ENCODE results near the gene PCDHA6.
"Not testable (repeated sequence)": the region's sequence is repeated elsewhere in the genome, so short reads cannot be mapped to it uniquely, and the experiment has no call there.

PCDHA6 gene

DNA sequence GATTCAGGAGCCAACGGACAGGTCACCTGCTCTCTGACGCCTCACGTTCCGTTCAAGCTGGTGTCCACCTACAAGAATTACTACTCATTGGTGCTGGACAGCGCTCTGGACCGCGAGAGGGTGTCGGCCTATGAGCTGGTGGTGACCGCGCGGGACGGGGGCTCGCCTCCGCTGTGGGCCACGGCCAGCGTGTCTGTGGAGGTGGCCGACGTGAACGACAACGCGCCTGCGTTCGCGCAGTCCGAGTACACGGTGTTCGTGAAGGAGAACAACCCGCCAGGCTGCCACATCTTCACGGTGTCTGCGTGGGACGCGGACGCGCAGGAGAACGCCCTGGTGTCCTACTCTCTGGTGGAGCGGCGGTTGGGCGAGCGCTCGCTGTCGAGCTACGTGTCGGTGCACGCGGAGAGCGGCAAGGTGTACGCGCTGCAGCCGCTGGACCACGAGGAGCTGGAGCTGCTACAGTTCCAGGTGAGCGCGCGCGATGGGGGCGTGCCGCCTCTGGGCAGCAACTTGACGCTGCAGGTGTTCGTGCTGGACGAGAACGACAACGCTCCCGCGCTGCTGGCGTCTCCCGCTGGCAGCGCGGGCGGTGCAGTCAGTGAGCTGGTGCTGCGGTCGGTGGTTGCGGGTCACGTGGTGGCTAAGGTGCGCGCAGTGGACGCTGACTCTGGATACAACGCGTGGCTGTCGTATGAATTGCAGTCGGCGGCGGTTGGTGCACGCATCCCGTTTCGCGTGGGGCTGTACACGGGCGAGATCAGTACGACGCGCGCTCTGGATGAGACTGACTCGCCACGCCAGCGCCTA, 29.6 kb downstream of the PCDHA6 start:
- DNase-seq (ENCODE audit: low read depth): no peak

DNA sequence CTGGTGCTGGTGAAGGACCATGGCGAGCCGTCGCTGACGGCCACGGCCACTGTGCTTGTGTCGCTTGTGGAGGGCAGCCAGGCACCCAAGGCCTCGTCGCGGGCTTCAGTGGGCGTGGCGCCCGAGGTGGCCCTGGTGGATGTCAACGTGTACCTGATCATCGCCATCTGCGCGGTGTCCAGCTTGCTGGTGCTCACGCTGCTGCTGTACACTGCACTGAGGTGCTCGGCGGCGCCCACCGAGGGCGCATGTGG, 30.2 kb downstream of the PCDHA6 start:
- DNase-seq (ENCODE audit: low read depth): no peak

DNA sequence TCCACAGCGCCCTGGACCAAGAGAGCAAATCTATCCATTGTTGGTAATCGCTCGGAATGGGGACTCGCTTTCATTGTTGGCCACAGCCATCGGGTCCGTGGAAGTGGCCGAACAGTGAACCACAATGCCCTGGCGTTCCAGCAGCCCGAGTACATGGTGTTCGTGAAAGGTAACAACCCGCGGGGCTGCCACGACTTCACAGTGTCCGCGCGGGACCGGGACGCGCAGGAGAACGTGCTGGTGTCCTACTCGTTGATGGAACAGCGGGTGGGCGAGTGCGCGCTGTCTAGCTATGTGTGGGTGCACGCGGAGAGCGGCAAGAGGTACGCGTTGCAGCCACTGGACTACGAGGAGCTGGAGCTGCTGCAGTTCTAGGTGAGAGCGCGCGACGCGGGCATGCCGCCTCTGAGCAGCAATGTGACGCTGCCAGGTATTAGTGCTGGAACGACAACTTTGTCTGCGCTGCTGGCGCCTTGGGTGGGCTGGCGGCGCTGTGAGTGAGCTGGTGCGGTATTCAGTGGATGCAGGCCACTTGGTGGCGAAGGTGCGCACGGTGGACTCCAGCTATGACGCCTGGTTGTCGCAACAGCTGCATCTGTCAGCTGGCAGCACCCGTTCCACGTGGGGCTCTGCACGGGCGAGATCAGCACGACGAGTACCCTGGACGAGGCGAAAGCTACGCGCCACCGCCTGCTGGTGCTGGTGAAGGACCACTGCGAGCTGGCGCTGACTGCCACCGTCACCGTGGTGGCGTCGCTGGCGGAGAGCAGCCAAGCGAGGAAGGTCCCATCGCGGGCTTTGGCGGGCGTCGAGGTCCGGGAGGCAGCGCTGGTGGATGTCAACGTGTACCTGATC, 34.9 kb downstream of the PCDHA6 start:
- no peak for DNase-seq (ENCODE audit: low read depth)

DNA sequence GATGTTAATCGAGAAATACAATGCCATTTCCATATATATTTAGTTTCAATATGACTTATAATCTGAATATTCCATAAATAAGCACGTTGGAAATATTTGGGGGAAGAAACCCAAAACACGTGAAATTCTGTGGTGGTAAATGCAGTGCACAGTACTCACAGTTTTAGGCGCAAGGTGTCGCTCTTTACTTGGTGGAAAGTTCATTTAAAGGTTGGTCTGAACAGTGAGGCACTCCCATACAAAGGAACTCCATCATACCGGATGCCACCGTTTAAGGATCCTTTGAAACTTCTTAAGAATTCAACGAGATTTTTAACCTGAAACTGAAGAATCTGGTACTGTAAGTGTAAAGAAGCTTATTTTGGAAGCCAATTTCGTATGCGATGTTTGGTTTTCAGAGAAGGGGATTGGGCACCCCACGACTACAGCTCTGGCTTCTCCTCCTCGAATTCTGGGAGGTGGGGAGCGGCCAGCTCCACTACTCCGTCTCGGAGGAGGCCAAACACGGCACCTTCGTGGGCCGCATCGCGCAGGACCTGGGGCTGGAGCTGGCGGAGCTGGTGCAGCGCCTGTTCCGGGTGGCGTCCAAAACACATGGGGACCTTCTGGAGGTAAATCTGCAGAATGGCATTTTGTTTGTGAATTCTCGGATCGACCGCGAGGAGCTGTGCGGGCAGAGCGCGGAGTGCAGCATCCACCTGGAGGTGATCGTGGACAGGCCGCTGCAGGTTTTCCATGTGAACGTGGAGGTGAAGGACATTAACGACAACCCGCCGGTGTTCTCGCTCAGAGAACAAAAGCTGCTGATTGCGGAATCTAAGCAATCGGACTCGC, 41.2 kb downstream of the PCDHA6 start, which contains the start of gene PCDHA11:
Gene PCDHA11 (plus strand): TSS at position 237 of the 834 bp plus-strand sequence. CDS start 147 bp downstream, at position 384.
- DNase-seq (ENCODE audit: low read depth): no peak

DNA sequence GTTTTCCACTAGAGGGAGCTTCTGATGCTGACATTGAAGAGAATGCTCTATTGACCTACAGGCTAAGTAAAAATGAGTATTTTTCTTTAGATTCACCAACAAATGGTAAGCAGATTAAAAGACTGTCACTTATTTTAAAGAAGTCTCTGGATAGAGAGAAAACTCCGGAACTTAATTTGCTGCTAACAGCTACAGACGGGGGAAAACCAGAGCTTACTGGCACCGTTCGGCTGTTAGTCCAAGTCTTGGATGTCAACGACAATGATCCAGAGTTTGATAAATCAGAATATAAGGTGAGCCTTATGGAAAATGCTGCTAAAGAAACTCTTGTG, 41.8 kb downstream of the PCDHA6 start:
- DNase-seq (ENCODE audit: low read depth): no peak

DNA sequence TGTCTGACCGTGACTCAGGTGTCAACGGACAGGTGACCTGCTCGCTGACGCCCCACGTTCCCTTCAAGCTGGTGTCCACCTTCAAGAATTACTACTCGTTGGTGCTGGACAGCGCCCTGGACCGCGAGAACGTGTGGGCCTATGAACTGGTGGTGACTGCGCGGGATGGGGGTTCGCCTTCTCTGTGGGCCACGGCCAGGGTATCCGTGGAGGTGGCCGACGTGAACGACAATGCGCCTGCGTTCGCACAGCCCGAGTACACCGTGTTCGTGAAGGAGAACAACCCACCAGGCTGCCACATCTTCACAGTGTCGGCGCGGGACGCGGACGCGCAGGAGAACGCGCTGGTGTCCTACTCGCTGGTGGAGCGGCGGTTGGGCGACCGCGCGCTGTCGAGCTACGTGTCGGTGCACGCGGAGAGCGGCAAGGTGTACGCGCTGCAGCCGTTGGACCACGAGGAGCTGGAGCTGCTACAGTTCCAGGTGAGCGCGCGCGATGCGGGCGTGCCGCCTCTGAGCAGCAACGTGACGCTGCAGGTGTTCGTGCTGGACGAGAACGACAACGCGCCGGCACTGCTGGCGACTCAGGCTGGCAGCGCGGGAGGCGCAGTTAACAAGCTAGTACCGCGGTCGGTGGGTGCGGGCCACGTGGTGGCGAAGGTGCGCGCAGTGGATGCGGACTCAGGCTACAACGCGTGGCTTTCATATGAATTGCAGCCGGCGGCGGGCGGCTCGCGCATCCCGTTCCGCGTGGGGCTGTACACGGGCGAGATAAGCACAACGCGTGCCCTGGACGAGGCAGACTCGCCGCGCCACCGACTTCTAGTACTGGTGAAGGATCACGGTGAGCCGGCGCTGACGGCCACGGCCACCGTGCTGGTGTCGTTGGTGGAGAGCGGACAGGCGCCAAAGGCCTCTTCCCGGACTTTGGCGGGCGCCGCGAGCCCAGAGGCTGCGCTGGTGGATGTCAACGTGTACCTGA, 42.8 kb downstream of the PCDHA6 start:
- no peak for DNase-seq (ENCODE audit: low read depth)

DNA sequence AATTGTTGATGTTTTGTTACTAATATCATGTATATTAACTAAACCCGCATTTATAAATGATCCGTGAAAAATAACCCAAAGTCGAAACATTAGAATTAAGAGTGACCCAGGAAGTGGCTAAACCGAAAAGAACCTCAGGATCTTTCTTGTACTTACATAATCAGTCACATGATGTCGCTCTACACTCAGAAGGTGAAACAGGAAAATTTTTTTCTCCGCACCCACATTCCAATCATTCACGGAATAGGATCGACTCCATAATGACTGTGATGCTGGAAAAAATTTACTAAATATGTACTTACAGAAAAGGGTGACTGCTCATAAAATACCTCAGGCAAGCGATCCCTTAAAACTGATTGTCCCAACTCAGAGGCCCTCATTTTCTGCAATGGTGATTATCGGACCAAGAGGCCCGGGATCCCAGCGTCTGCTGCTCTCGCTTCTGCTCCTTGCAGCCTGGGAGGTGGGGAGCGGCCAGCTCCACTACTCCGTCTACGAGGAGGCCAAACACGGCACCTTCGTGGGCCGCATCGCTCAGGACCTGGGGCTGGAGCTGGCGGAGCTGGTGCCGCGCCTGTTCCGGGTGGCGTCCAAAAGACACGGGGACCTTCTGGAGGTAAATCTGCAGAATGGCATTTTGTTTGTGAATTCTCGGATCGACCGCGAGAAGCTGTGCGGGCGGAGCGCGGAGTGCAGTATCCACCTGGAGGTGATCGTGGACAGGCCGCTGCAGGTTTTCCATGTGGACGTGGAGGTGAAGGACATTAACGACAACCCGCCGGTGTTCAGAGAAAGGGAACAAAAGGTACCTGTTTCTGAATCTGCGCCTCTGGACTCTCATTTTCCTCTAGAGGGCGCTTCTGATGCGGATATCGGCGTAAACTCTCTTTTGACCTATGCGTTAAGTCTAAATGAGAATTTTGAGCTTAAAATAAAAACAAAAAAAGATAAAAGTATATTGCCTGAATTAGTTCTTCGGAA, 47.6 kb downstream of the PCDHA6 start, which contains the start of gene PCDHA12:
Gene PCDHA12 (plus strand): TSS at position 224 of the 981 bp plus-strand sequence. CDS start 165 bp downstream, at position 389.
- no peak for DNase-seq (ENCODE audit: low read depth)

DNA sequence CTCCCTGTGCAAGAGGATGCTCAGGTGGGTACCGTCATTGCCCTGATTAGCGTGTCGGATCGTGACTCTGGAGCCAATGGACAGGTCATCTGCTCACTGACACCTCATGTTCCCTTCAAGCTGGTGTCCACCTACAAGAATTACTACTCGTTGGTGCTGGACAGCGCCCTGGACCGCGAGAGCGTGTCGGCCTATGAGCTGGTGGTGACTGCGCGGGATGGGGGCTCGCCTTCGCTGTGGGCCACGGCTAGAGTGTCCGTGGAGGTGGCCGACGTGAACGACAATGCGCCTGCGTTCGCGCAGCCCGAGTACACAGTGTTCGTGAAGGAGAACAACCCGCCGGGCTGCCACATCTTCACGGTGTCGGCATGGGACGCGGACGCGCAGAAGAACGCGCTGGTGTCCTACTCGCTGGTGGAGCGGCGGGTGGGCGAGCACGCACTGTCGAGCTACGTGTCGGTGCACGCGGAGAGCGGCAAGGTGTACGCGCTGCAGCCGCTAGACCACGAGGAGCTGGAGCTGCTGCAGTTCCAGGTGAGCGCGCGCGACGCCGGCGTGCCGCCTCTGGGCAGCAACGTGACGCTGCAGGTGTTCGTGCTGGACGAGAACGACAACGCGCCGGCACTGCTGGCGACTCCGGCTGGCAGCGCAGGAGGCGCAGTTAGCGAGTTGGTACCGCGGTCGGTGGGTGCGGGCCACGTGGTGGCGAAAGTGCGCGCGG, 48.9 kb downstream of the PCDHA6 start:
- not testable (repeated sequence) for DNase-seq (ENCODE audit: low read depth)

DNA sequence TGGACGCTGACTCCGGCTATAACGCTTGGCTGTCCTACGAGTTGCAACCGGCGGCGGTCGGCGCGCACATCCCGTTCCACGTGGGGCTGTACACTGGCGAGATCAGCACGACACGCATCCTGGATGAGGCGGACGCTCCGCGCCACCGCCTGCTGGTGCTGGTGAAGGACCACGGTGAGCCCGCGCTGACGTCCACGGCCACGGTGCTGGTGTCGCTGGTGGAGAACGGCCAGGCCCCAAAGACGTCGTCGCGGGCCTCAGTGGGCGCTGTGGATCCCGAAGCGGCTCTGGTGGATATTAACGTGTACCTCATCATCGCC, 49.5 kb downstream of the PCDHA6 start:
- DNase-seq (ENCODE audit: low read depth): no peak

All from T-helper 22 cell (primary cell).